HG02943 (cell line): Measurements from ENCODE around the gene FH.

ENCODE experiments used
- ATAC-seq: cut with Tn5 transposase; IDR thresholded peaks from one replicate; pipeline ENCODE4 v1.9.1; 2021; ENCODE audit warnings: mild to moderate bottlenecking, low read depth, moderate library complexity; ENCODE audit not compliant: unreplicated experiment

FH gene

GRCh38 chr1:241462391-241462790, 57.2 kb downstream of the FH start:
- no peak for ATAC-seq

- ATAC-seq, result no peak
Observed at GRCh38 chr1:241460098-241460873, 59.3 kb downstream of the FH start.

- ATAC-seq, result no peak
Observed at GRCh38 chr1:241459186-241459802, 60.3 kb downstream of the FH start.

GRCh38 chr1:241457421-241457820, 62.1 kb downstream of the FH start:
- ATAC-seq, result no peak

- no peak for ATAC-seq
Observed at GRCh38 chr1:241456743-241457142, 62.8 kb downstream of the FH start.

- ATAC-seq, result no peak
Observed at GRCh38 chr1:241453732-241454131, 65.8 kb downstream of the FH start.

- ATAC-seq, result no peak
Observed at GRCh38 chr1:241451956-241452355, 67.6 kb downstream of the FH start.
